Measurements from ENCODE around the gene FHAD1.

The FHAD1 gene

DNA sequence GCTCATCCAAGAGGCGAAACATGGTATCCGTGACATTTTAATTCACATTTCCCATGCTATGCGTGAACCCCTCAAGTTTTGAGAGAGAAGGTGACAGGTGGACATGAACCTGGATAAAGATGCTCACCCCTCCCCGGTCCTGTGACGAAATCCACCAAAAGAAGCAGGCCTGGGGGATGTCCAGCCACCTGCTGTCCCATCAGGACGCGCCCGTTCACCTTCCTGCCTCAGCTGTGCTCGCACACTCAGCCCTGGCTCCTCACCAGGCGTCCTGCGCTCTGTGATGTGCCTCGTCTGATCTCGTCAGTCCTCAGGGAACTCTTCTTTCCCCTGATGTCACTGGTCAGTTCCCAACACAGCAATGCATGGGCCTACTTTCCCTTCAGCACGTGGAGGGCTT is 10.3 kb downstream of the FHAD1 start:
- no peaks in the 10 kb centered on the region for H3K36me3 ChIP-seq (ENCODE audit: control insufficient read depth, insufficient read depth, low read length)
- no peak overlapping the region for H3K9ac ChIP-seq (ENCODE audit: low read depth, low read length)
- no peaks in the 10 kb centered on the region for H3K9me3 ChIP-seq (ENCODE audit: control insufficient read depth, insufficient read depth, low read length)
- H3K4me1 ChIP-seq (ENCODE audit: control insufficient read depth, insufficient read depth, low read length) = no peaks in the 10 kb centered on the region
- no peaks in the 10 kb centered on the region for H3K27me3 ChIP-seq (ENCODE audit: control insufficient read depth, insufficient read depth, low read length)
- H3K4me3 ChIP-seq (ENCODE audit: low read depth, low read length) = no peak overlapping the region

DNA sequence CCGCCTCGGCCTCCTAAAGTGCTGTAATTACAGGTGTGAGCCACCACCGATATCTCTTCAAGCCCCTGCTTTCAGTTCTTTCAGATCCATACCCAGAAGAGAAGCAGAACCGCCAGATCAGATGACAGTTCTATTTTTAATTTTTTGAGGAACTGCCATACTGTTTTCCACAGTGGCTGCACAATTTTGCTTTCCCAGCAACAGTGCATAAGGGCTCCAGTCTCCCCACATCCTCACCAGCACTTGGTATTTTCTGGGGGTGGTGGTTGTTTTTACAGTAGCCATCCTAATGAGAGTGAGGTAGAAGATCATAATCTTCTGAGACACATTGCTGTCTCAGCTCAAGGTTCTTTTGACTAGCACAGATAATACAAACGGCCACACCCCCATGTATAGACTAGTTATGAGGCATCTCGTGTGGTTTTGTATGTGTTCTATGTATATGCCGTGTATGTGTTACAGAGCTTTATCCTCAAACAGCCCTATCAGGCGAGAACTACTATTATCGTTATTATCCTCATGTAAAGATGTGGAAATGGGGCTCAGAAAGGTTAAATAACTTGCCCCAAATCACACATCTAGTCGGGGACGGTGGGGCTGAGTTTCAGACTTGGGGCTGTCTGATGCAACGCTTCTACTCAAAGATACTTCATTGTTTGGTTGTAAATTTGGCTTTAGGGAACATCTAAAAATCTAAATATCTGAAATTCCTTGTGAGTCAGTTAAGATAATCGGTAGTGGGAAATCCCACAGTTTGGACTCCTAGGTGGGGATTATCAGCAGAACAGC is 12.0 kb downstream of the FHAD1 start:
- no peaks in the 10 kb centered on the region for H3K9me3 ChIP-seq (ENCODE audit: control insufficient read depth, insufficient read depth, low read length)
- H3K36me3 ChIP-seq (ENCODE audit: control insufficient read depth, insufficient read depth, low read length) = no peaks in the 10 kb centered on the region
- H3K4me3 ChIP-seq (ENCODE audit: low read depth, low read length) = no peak overlapping the region
- no peaks in the 10 kb centered on the region for H3K4me1 ChIP-seq (ENCODE audit: control insufficient read depth, insufficient read depth, low read length)
- no peak overlapping the region for H3K9ac ChIP-seq (ENCODE audit: low read depth, low read length)
- H3K27me3 ChIP-seq (ENCODE audit: control insufficient read depth, insufficient read depth, low read length) = no peaks in the 10 kb centered on the region

DNA sequence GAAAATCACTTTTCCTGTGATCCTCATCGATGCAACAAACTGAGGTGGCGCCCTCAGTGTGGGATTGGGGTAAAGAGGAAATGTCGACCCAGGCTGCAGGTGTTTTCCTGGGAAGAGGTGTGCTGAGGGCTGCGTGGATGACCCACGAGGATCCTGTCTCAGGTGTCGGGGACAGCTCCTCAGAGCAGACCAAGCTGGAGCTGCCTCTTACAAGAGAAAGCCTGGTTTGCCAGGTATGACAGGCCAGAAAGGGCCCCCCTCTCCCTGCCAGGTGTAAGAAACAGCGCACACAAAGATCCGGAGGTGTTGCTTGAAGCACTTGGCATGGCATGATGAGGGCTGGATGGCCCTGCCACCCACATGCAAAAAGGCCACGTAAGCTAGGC is 12.6 kb downstream of the FHAD1 start:
- no peak overlapping the region for H3K4me3 ChIP-seq (ENCODE audit: low read depth, low read length)
- H3K27me3 ChIP-seq (ENCODE audit: control insufficient read depth, insufficient read depth, low read length) = no peaks in the 10 kb centered on the region
- H3K4me1 ChIP-seq (ENCODE audit: control insufficient read depth, insufficient read depth, low read length) = no peaks in the 10 kb centered on the region
- H3K36me3 ChIP-seq (ENCODE audit: control insufficient read depth, insufficient read depth, low read length) = no peaks in the 10 kb centered on the region
- no peak overlapping the region for H3K9ac ChIP-seq (ENCODE audit: low read depth, low read length)
- H3K9me3 ChIP-seq (ENCODE audit: control insufficient read depth, insufficient read depth, low read length) = no peaks in the 10 kb centered on the region

DNA sequence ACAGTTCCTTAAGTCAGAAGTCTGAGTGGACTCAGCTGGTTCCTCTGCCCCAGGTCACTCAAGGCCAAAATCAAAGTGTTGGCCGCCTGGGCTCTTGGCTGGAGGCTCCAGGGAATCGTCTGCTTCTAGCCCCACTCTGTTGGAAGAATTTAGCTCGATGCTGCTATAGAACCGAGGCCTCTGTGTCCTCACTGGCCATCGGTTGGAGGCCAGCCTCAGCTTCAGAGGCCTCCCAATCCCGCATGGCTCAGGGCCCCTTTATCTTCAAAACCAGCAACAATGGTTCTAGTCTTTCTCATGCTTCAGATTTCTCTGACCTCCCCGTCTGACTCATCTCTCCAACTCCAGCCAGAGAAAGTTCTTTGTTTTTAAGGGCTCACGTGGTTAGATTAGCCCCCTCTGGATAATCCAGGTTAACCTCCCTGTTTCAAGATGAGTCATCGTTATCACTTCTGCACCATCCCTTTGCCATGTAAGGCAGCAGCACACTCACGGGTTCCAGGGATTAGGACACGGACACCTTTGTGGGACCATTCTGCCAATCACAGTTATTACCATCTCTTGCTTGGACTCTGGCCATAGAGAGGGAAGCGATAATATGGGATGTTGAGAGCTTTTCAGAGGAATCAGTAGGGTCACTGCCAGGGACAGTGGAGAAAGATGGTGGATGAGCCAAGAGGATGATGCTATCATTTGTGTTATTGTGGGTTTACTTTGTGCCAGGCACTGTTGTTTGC is 13.6 kb downstream of the FHAD1 start:
- no peak overlapping the region for H3K9ac ChIP-seq (ENCODE audit: low read depth, low read length)
- H3K4me3 ChIP-seq (ENCODE audit: low read depth, low read length) = no peak overlapping the region
- H3K27me3 ChIP-seq (ENCODE audit: control insufficient read depth, insufficient read depth, low read length) = no peaks in the 10 kb centered on the region
- H3K4me1 ChIP-seq (ENCODE audit: control insufficient read depth, insufficient read depth, low read length) = no peaks in the 10 kb centered on the region
- no peaks in the 10 kb centered on the region for H3K9me3 ChIP-seq (ENCODE audit: control insufficient read depth, insufficient read depth, low read length)
- no peaks in the 10 kb centered on the region for H3K36me3 ChIP-seq (ENCODE audit: control insufficient read depth, insufficient read depth, low read length)

DNA sequence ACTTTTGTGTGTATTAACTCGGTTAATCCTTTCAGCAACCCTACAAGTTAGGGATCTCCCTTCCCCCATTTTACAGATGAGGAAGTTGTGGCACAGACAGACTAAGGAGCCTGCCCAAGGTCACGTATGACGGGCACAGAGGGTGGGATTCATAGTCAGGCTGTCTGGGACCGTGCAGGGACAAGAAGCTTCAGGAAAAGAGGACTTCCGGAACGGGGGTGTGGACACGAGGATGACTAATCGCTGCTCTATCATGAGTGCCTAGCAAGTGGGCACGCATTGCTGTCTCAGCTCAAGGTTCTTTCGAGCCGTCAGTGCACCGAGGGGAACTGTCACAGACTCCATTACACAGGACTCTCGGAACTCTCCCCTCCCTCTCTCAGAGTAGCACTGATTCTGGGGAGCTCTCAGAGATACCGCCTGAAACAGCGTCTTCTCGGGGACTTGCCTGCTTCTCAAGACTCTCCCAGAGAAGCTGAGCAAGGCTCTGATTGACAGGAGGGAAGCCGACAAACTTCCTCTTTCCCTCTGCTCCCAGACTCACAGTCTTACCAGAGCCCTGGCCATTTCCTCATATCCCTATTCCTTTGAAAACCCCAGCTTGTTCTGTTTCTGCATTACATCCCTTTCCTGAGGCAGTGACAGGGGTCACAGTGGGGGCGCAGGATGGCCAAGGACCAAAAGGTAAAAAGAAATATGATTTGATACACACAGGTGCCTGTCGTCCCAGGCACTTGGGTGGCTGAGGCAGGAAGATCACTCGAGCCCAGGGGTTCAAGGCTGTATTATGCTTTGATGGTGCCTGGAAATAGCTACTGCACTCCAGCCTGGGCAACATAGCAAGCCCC is 14.4 kb downstream of the FHAD1 start:
- Histone ChIP-seq H3K27me3 (ENCODE audit: control insufficient read depth, insufficient read depth, low read length) (no peaks in the 10 kb centered on the region), H3K9ac (ENCODE audit: low read depth, low read length) (no peak overlapping the region), H3K9me3 (ENCODE audit: control insufficient read depth, insufficient read depth, low read length) (no peaks in the 10 kb centered on the region), H3K4me3 (ENCODE audit: low read depth, low read length) (no peak overlapping the region), H3K36me3 (ENCODE audit: control insufficient read depth, insufficient read depth, low read length) (no peaks in the 10 kb centered on the region), H3K4me1 (ENCODE audit: control insufficient read depth, insufficient read depth, low read length) (no peaks in the 10 kb centered on the region)

DNA sequence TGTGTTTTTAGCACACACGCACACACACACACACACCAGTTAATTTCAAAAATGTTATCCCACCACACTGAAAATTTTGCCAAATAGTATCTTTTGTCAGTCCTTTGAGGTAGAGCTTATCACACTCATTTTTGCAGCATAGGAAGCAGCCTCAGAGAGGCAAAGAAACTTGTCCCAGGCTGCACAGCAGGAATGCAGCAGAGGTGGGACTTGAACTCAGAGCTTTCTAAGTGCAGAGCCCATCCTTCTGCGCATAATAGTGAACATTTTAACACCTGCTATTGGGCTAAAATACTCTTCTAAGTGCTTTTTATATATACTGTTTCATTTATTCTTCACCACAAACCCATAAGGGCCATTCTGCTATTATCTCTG is 15.0 kb downstream of the FHAD1 start:
- no peak overlapping the region for H3K9ac ChIP-seq (ENCODE audit: low read depth, low read length)
- H3K4me1 ChIP-seq (ENCODE audit: control insufficient read depth, insufficient read depth, low read length) = no peaks in the 10 kb centered on the region
- H3K9me3 ChIP-seq (ENCODE audit: control insufficient read depth, insufficient read depth, low read length) = no peaks in the 10 kb centered on the region
- no peaks in the 10 kb centered on the region for H3K36me3 ChIP-seq (ENCODE audit: control insufficient read depth, insufficient read depth, low read length)
- no peak overlapping the region for H3K4me3 ChIP-seq (ENCODE audit: low read depth, low read length)
- no peaks in the 10 kb centered on the region for H3K27me3 ChIP-seq (ENCODE audit: control insufficient read depth, insufficient read depth, low read length)

DNA sequence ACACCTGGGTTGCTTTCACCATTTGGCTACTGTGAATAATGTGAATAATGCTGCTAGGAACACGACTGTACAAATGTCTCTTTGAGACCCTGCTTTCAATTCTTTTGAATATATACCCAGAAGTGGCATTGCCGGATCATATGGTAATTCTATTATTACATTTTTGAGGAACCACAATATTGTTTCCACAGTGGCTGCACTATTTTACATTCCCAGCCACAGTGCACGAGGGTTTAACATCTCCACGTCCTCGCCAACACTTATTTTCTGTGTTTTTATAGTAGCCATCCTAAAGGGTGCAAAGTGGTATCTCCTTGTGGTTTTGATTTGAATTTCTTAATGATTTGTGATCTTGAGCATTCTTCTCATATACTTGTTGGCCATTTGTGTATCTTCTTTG is 15.7 kb downstream of the FHAD1 start:
- no peaks in the 10 kb centered on the region for H3K4me1 ChIP-seq (ENCODE audit: control insufficient read depth, insufficient read depth, low read length)
- H3K9ac ChIP-seq (ENCODE audit: low read depth, low read length) = no peak overlapping the region
- H3K36me3 ChIP-seq (ENCODE audit: control insufficient read depth, insufficient read depth, low read length) = no peaks in the 10 kb centered on the region
- no peaks in the 10 kb centered on the region for H3K27me3 ChIP-seq (ENCODE audit: control insufficient read depth, insufficient read depth, low read length)
- H3K9me3 ChIP-seq (ENCODE audit: control insufficient read depth, insufficient read depth, low read length) = no peaks in the 10 kb centered on the region
- no peak overlapping the region for H3K4me3 ChIP-seq (ENCODE audit: low read depth, low read length)

DNA sequence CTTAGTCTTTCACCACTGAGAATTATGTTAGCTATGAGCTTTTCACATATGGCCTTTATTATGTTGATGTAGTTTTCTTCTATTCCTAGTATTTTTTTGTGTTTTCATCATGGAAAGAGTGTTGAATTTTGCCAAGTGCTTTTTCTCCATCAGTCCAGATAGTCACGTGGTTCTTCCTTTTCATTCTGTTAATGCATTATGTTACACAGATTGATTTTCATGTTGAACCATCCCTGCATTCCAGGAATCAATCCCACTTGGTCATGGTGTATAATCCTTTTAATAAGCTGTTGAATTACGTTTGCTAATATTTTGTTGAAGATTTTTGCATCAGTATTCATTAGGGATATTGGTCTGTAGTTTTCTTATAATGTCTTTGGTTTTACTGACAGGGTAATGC is 17.7 kb downstream of the FHAD1 start:
- Histone ChIP-seq H3K27me3 (ENCODE audit: control insufficient read depth, insufficient read depth, low read length) (no peaks in the 10 kb centered on the region), H3K4me1 (ENCODE audit: control insufficient read depth, insufficient read depth, low read length) (no peaks in the 10 kb centered on the region), H3K4me3 (ENCODE audit: low read depth, low read length) (no peak overlapping the region), H3K9me3 (ENCODE audit: control insufficient read depth, insufficient read depth, low read length) (no peaks in the 10 kb centered on the region), H3K36me3 (ENCODE audit: control insufficient read depth, insufficient read depth, low read length) (no peaks in the 10 kb centered on the region), H3K9ac (ENCODE audit: low read depth, low read length) (no peak overlapping the region)

DNA sequence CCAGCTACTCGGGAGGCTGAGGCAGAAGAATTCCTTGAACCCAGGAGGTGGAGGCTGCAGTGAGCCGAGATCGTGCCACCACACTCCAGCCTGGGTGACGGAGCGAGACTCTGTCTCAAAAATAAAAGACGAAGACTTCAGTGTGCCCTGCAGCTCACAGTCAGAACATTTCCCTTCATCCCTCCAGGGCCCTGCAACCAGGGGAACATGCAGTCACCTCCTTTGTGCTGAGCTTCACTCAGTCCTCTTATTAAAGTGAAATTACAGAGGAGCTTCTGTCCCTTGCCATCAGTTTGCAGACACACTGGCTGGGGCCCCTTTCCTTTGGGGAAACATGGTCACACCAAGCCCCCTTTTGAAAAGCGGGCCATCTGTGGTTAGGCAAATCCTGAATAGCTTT is 24.2 kb downstream of the FHAD1 start:
- H3K4me1 ChIP-seq (ENCODE audit: control insufficient read depth, insufficient read depth, low read length) = no peaks in the 10 kb centered on the region
- no peaks in the 10 kb centered on the region for H3K36me3 ChIP-seq (ENCODE audit: control insufficient read depth, insufficient read depth, low read length)
- no peak overlapping the region for H3K9ac ChIP-seq (ENCODE audit: low read depth, low read length)
- no peaks in the 10 kb centered on the region for H3K9me3 ChIP-seq (ENCODE audit: control insufficient read depth, insufficient read depth, low read length)
- H3K4me3 ChIP-seq (ENCODE audit: low read depth, low read length) = no peak overlapping the region
- peaks cover 3% of the 10 kb centered on the region for H3K27me3 ChIP-seq (ENCODE audit: control insufficient read depth, insufficient read depth, low read length)

DNA sequence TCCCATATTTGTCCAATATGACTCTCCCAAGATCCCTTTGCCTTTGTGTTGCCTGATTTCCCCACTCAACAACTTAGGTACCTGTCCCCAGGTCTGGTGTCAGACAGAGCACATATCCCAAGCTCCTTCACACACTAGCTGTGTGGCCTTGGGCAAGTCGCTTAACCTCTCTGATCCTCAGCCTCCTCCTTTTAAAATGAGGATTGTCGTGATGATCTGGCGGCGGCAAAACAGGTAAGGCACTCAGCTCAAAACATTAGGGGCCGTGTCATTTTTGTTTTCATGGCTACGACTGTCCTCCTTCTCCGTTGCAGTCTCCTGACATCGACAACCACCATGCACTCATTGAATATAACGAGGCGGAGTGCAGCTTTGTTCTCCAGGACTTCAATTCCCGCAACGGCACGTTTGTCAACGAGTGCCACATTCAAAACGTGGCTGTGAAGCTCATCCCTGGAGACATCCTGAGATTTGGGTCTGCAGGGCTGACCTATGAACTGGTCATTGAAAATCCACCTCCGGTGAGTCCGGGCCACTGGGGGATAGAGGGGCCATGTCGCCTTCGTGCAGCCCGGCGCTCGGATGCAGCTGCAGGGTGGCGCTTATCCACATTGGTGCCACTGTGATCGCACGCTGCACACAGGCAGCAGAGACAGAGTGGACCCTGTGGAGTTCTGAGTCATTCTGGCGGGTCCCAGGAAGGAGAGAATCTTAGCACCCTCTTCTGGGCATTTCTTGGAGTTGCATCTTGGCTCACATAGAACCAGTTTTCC is 25.2 kb downstream of the FHAD1 start:
- Histone ChIP-seq H3K4me1 (ENCODE audit: control insufficient read depth, insufficient read depth, low read length) (no peaks in the 10 kb centered on the region), H3K9ac (ENCODE audit: low read depth, low read length) (no peak overlapping the region), H3K4me3 (ENCODE audit: low read depth, low read length) (no peak overlapping the region), H3K36me3 (ENCODE audit: control insufficient read depth, insufficient read depth, low read length) (no peaks in the 10 kb centered on the region), H3K9me3 (ENCODE audit: control insufficient read depth, insufficient read depth, low read length) (no peaks in the 10 kb centered on the region), H3K27me3 (ENCODE audit: control insufficient read depth, insufficient read depth, low read length) (peaks cover 3% of the 10 kb centered on the region)

DNA sequence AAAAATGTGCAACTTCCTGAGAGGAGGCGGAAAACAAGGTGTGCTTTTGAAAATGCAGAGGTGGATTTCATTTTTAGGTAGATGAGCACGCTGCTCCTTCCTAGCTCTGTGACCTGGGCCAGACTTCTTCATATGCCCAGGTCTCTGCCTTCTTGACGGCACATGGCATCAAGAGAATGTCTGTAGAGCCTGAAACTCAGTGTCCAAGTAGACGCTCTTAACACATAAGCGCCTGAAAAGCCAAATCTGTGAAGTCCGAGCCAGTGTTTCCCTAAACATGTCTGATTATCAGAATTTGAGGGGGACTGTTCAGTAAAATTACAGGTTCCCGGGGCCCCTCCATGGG is 25.7 kb downstream of the FHAD1 start:
- H3K9ac ChIP-seq (ENCODE audit: low read depth, low read length) = no peak overlapping the region
- H3K27me3 ChIP-seq (ENCODE audit: control insufficient read depth, insufficient read depth, low read length) = peaks cover 3% of the 10 kb centered on the region
- no peaks in the 10 kb centered on the region for H3K9me3 ChIP-seq (ENCODE audit: control insufficient read depth, insufficient read depth, low read length)
- no peaks in the 10 kb centered on the region for H3K36me3 ChIP-seq (ENCODE audit: control insufficient read depth, insufficient read depth, low read length)
- H3K4me1 ChIP-seq (ENCODE audit: control insufficient read depth, insufficient read depth, low read length) = no peaks in the 10 kb centered on the region
- no peak overlapping the region for H3K4me3 ChIP-seq (ENCODE audit: low read depth, low read length)
